Astrocyte (in vitro differentiated cells and primary cell): ENCODE data around the gene ZNF195.

ENCODE experiments used
- EZH2 ChIP-seq: IDR thresholded peaks from 2 replicates; pipeline ENCODE4 v1.6.1; 2012; ENCODE audit warnings: mild to moderate bottlenecking, low read length, inconsistent platforms; ENCODE audit not compliant: insufficient read depth
- TF ChIP-seq, protein P1 (sequence below): IDR thresholded peaks from 2 replicates; pipeline ENCODE4 v1.5.1; 2011; ENCODE audit warnings: low read depth, mild to moderate bottlenecking, inconsistent platforms, low read length, moderate library complexity; ENCODE audit not compliant: insufficient read depth

GRCh38 chr11:3357302-3357701 is 21.6 kb downstream of the ZNF195 start:
- TF ChIP-seq, protein P1, sequence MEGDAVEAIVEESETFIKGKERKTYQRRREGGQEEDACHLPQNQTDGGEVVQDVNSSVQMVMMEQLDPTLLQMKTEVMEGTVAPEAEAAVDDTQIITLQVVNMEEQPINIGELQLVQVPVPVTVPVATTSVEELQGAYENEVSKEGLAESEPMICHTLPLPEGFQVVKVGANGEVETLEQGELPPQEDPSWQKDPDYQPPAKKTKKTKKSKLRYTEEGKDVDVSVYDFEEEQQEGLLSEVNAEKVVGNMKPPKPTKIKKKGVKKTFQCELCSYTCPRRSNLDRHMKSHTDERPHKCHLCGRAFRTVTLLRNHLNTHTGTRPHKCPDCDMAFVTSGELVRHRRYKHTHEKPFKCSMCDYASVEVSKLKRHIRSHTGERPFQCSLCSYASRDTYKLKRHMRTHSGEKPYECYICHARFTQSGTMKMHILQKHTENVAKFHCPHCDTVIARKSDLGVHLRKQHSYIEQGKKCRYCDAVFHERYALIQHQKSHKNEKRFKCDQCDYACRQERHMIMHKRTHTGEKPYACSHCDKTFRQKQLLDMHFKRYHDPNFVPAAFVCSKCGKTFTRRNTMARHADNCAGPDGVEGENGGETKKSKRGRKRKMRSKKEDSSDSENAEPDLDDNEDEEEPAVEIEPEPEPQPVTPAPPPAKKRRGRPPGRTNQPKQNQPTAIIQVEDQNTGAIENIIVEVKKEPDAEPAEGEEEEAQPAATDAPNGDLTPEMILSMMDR = no peak
- no peak for TF ChIP-seq EZH2
